GM20000 (cell line): Measurements from ENCODE around the gene PRMT3.

Experiments used
- DNase-seq: peaks from one replicate; pipeline ENCODE4 v3.0.0; 2012; ENCODE audit warnings: low spot score
- TF ChIP-seq, protein P1 (sequence below): IDR thresholded peaks from 2 replicates; pipeline ENCODE4 v1.5.1; 2012; ENCODE audit warnings: mild to moderate bottlenecking, control low read depth; ENCODE audit errors: extremely low read depth, missing control alignments

PRMT3 gene

DNA sequence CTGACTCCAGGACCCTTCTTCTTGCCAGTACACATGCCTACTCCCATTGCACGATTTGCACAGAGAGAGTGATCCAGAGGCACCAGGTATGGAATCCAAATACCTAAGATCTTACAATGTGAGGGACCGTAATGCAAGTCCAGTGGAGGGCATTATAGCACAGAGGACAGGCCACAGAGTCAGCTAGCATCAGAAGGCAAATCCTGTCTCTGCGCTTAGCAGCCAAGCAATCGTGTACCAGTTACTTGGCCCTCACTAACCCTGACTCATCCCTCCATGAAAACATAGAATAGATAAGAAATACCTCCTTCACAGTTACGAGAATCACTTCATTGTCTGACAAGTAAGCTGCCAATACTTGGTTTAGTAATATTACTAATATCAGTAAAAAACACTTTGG lies 142.2 kb downstream of the PRMT3 start:
- TF ChIP-seq, protein P1, sequence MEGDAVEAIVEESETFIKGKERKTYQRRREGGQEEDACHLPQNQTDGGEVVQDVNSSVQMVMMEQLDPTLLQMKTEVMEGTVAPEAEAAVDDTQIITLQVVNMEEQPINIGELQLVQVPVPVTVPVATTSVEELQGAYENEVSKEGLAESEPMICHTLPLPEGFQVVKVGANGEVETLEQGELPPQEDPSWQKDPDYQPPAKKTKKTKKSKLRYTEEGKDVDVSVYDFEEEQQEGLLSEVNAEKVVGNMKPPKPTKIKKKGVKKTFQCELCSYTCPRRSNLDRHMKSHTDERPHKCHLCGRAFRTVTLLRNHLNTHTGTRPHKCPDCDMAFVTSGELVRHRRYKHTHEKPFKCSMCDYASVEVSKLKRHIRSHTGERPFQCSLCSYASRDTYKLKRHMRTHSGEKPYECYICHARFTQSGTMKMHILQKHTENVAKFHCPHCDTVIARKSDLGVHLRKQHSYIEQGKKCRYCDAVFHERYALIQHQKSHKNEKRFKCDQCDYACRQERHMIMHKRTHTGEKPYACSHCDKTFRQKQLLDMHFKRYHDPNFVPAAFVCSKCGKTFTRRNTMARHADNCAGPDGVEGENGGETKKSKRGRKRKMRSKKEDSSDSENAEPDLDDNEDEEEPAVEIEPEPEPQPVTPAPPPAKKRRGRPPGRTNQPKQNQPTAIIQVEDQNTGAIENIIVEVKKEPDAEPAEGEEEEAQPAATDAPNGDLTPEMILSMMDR = no peak
- no peak for DNase-seq

- TF ChIP-seq, protein P1 = no peak
- DNase-seq = no peak
Observed at GRCh38 chr11:20530942-20531703, 143.6 kb downstream of the PRMT3 start.

DNA sequence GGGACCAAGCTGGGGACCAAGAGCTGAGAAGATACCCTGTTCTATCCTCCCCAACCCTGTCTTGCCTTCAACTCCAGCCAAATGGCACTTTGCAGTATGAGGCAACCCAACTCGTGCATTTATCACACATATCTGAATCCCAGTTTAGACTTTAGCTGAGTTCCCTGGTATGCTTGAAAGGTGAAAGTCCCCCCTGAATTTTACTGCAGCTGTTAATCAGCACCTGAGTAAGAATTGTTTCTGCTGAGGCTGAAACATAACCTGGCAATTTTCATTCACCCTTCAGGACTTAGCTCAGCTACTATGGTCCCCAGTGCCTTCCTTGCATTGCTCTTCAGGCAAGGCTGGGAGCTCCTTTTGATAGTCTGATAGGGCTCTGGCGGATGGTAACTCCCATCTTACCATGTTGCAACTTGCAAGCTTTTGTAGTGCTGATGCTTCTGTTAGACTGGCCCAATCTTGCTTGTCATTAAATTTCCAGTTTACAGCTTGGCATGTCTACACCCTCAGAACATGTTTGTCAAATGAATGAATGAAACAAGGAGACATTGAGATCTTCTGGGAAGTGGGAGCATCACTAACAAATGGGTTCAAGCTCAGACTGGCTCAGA lies 147.9 kb downstream of the PRMT3 start:
- DNase-seq = no peak

DNA sequence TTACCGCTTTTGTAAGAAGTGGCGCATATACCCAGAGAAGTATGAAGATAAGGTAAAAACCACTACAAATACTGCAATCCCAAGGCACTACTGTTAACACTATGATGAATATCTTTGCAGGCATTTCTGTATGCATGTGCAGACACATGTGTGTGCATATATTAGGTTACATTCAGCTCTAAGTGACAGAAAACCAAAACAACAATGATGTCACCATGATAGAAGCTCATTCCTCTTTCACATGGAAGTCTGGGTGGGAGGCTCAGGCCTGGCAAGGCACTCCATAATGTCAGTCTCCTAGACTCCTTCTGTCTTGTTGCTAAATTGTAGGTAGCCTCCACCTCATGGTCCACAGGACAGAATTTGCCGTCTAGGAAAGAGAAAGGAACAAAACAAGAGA lies 148.8 kb downstream of the PRMT3 start:
- no peak for DNase-seq
- TF ChIP-seq, protein P1 = no peak

More for the DNA sequence above, 147.9 kb downstream of the PRMT3 start:
- TF ChIP-seq, protein P1 = no peak

GRCh38 chr11:20536784-20537183 lies 149.3 kb downstream of the PRMT3 start:
- DNase-seq = no peak
- TF ChIP-seq, protein P1 = no peak

GRCh38 chr11:20541503-20541902 lies 154.0 kb downstream of the PRMT3 start:
- DNase-seq = no peak
- TF ChIP-seq, protein P1 = no peak

GRCh38 chr11:20544603-20545237 lies 157.2 kb downstream of the PRMT3 start:
- DNase-seq = no peak
- TF ChIP-seq, protein P1 = no peak
